H9 (cell line): ENCODE data around the gene ZNF562. TPM values are rescaled to one million over a fixed set of nuclear protein-coding genes. Genes with fewer than 3 reads are reported as not detected.

ENCODE experiments used
- DNase-seq: peaks from one replicate; pipeline ENCODE4 v3.0.0-alpha.2; 2017
- H2AFZ ChIP-seq: one replicate; pipeline ENCODE4 v1.6.1; 2013; ENCODE audit warnings: mild to moderate bottlenecking, low read length, control low read depth, moderate library complexity
- H2AK5ac ChIP-seq: 2 replicates; pipeline ENCODE4 v1.6.1; 2013; ENCODE audit warnings: low read length, control low read depth, mixed read lengths; ENCODE audit not compliant: insufficient read length
- H2BK120ac ChIP-seq: one replicate; pipeline ENCODE4 v1.6.1; 2013; ENCODE audit warnings: low read depth, mild to moderate bottlenecking, low read length, control low read depth, inconsistent platforms; ENCODE audit not compliant: poor library complexity, severe bottlenecking
- H2BK12ac ChIP-seq: 2 replicates; pipeline ENCODE4 v1.6.1; 2013; ENCODE audit warnings: low read length, control low read depth, mixed read lengths, low read depth; ENCODE audit not compliant: insufficient read length
- H2BK15ac ChIP-seq: 2 replicates; pipeline ENCODE4 v1.6.1; 2013; ENCODE audit warnings: low read depth, low read length, control low read depth
- H2BK20ac ChIP-seq: one replicate; pipeline ENCODE4 v1.6.1; 2013; ENCODE audit warnings: low read depth, mild to moderate bottlenecking, low read length, control low read depth, inconsistent platforms; ENCODE audit not compliant: poor library complexity, severe bottlenecking
- H2BK5ac ChIP-seq: 2 replicates; pipeline ENCODE4 v1.6.1; 2013; ENCODE audit warnings: low read length, control low read depth, mixed read lengths; ENCODE audit not compliant: insufficient read length
- H3K14ac ChIP-seq: 2 replicates; pipeline ENCODE4 v1.6.1; 2013; ENCODE audit warnings: low read length, control low read depth; ENCODE audit not compliant: insufficient read depth
- H3K18ac ChIP-seq: 2 replicates; pipeline ENCODE4 v1.6.1; 2013; ENCODE audit warnings: low read depth, mild to moderate bottlenecking, mixed read lengths, low read length, control low read depth; ENCODE audit not compliant: insufficient read length
- H3K23ac ChIP-seq: 2 replicates; pipeline ENCODE4 v1.6.1; 2013; ENCODE audit warnings: low read length, control low read depth, mixed read lengths, low read depth; ENCODE audit not compliant: insufficient read length
- H3K23me2 ChIP-seq: 2 replicates; pipeline ENCODE4 v1.6.1; 2013; ENCODE audit warnings: low read depth, mild to moderate bottlenecking, mixed read lengths, low read length, control low read depth; ENCODE audit not compliant: insufficient read length, poor library complexity, severe bottlenecking
- H3K27ac ChIP-seq: 2 replicates; pipeline ENCODE4 v1.5.1; 2013; ENCODE audit warnings: low read length, control low read depth, mixed read lengths, low read depth; ENCODE audit not compliant: insufficient read length
- H3K27me3 ChIP-seq: 2 replicates; pipeline ENCODE4 v1.6.1; 2013; ENCODE audit warnings: low read length, control low read depth, inconsistent platforms; ENCODE audit not compliant: insufficient read depth
- H3K4ac ChIP-seq: 2 replicates; pipeline ENCODE4 v1.6.1; 2013; ENCODE audit warnings: low read depth, mild to moderate bottlenecking, control low read depth, inconsistent platforms, low read length, moderate library complexity
- H3K4me1 ChIP-seq: 2 replicates; pipeline ENCODE4 v1.6.1; 2013; ENCODE audit warnings: low read length, control low read depth, inconsistent platforms; ENCODE audit not compliant: insufficient read depth
- H3K4me2 ChIP-seq: 2 replicates; pipeline ENCODE4 v1.6.1; 2013; ENCODE audit warnings: low read length, control low read depth, mixed read lengths; ENCODE audit not compliant: insufficient read length, insufficient read depth
- H3K56ac ChIP-seq: 2 replicates; pipeline ENCODE4 v1.6.1; 2013; ENCODE audit warnings: low read depth, mild to moderate bottlenecking, mixed read lengths, low read length, control low read depth; ENCODE audit not compliant: insufficient read length
- H3K79me1 ChIP-seq: 2 replicates; pipeline ENCODE4 v1.6.1; 2013; ENCODE audit warnings: low read depth, mild to moderate bottlenecking, moderate library complexity, low read length, control low read depth, inconsistent platforms; ENCODE audit not compliant: insufficient read depth, poor library complexity, severe bottlenecking
- H3K79me2 ChIP-seq: 2 replicates; pipeline ENCODE4 v1.6.1; 2013; ENCODE audit warnings: low read length, control low read depth, inconsistent platforms; ENCODE audit not compliant: insufficient read depth
- H3K9ac ChIP-seq: 2 replicates; pipeline ENCODE4 v1.6.1; 2013; ENCODE audit warnings: low read length, control low read depth, mixed read lengths; ENCODE audit not compliant: insufficient read length; ENCODE audit errors: extremely low read depth
- H3K9me3 ChIP-seq: one replicate; pipeline ENCODE4 v1.6.1; 2013; ENCODE audit warnings: low read depth, low read length, inconsistent platforms; ENCODE audit not compliant: control insufficient read depth
- H3T11ph ChIP-seq: one replicate; pipeline ENCODE4 v1.6.1; 2013; ENCODE audit warnings: mild to moderate bottlenecking, low read length, control low read depth, inconsistent platforms
- H4K20me1 ChIP-seq: one replicate; pipeline ENCODE4 v1.6.1; 2013; ENCODE audit not compliant: control insufficient read depth, insufficient read length, insufficient read depth
- H4K5ac ChIP-seq: 2 replicates; pipeline ENCODE4 v1.6.1; 2013; ENCODE audit warnings: low read depth, mild to moderate bottlenecking, mixed read lengths, low read length, control low read depth; ENCODE audit not compliant: insufficient read length
- H4K8ac ChIP-seq: replicated peaks from 2 replicates; pipeline ENCODE4 v1.6.1; 2013; ENCODE audit warnings: low read length, control low read depth, mixed read lengths, low read depth; ENCODE audit not compliant: insufficient read length
- H4K91ac ChIP-seq: 2 replicates; pipeline ENCODE4 v1.6.1; 2013; ENCODE audit warnings: low read depth, mild to moderate bottlenecking, moderate library complexity, mixed read lengths, low read length, control low read depth; ENCODE audit not compliant: insufficient read length
- H3K27ac Mint-ChIP-seq, 3 experiments: 2 replicates in 2 of 3; 3 replicates in 1 of 3; pipeline ENCODE4 v1.8.0; 2020 to 2021; ENCODE audit warnings: mixed read lengths in 3 of 3, mild to moderate bottlenecking in 1 of 3, moderate library complexity in 1 of 3
- H3K27me3 Mint-ChIP-seq: 2 replicates; pipeline ENCODE4 v1.8.0; 2021; ENCODE audit warnings: low read depth, mild to moderate bottlenecking, moderate library complexity, mixed read lengths
- H3K36me3 Mint-ChIP-seq, 3 experiments: 2 replicates in 2 of 3; 3 replicates in 1 of 3; pipeline ENCODE4 v1.8.0; 2020 to 2021; ENCODE audit warnings: low read depth in 3 of 3, mixed read lengths in 3 of 3; ENCODE audit not compliant: insufficient read depth in 1 of 3
- H3K4me1 Mint-ChIP-seq, 2 experiments: 2 replicates each; pipeline ENCODE4 v1.8.0; 2020; ENCODE audit warnings: mixed read lengths in 2 of 2
- H3K4me3 Mint-ChIP-seq, 2 experiments: 2 replicates in 1 of 2; 3 replicates in 1 of 2; pipeline ENCODE4 v1.8.0; 2020 to 2021; ENCODE audit warnings: mild to moderate bottlenecking in 2 of 2, mixed read lengths in 2 of 2, moderate library complexity in 1 of 2
- H3K9me3 Mint-ChIP-seq, 2 experiments: 2 replicates in 1 of 2; 3 replicates in 1 of 2; pipeline ENCODE4 v1.8.0; 2020; ENCODE audit warnings: mild to moderate bottlenecking in 2 of 2, mixed read lengths in 2 of 2, moderate library complexity in 1 of 2
- WGBS: extraction: QIAGEN DNeasy Blood & Tissue Kit; methylation state at CpG from one replicate; pipeline ENCODE4 v1.1.7; 2013; ENCODE audit warnings: missing lambda C conversion rate, low lambda C conversion rate, mixed read lengths; ENCODE audit not compliant: insufficient read length; ENCODE audit errors: extremely low coverage; 5-methylcytosine and 5-hydroxymethylcytosine counted together
- total RNA-seq: library from RNA; stranded (reverse); gene quantifications from 2 replicates; pipeline ENCODE4 v1.2.1, GENCODE V29; 2021
- TF ChIP-seq, protein P1 (sequence below): fragments of 200-600 bp; sonication (generic); conservative IDR thresholded peaks from 3 replicates; pipeline ENCODE4 v1.8.0; 2021; ENCODE audit warnings: antibody characterized with exemption, mild to moderate bottlenecking

Gene ZNF562
- total RNA-seq, 1 experiment from 2014 or later, result 15.7 TPM

DNA sequence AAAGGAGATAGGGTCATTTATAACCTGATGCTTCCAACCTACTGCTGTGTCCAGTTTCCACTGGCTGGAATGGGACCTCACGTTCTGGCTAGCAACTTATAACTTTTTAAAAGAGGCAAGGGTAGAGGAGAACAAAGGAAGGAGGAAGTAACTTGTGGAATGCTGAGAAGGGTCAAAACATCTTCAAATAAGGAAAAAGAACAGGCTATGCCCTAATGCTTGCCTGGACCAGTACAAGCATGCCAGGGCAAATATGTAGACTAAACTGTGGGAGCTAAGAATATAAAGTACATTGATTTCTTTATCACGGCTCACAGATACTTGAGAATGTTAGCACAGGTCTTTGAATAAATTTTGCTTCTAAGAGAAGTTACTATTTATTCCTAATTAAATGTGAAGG, 52.4 kb downstream of the ZNF562 start:
- no peaks in the 10 kb centered on the region for H3K27me3 Mint-ChIP-seq
- H3K9ac ChIP-seq, result peak overlapping the region; percentile 47
- H4K91ac ChIP-seq, result no peak overlapping the region
- no peak overlapping the region for H3K4ac ChIP-seq
- no peak overlapping the region for H2AFZ ChIP-seq
- H3K36me3 Mint-ChIP-seq, result peaks cover 19 to 29% (median 25%) of the 10 kb centered on the region in 3 experiments
- peaks cover 0 to 4% of the 10 kb centered on the region in 2 experiments; a peak in 1 of 5 replicates for H3K9me3 Mint-ChIP-seq
- H3K23me2 ChIP-seq, result peaks cover 5% of the 10 kb centered on the region
- H3K56ac ChIP-seq, result no peak overlapping the region
- peaks cover 6% of the 10 kb centered on the region for H3K79me1 ChIP-seq
- peak overlapping the region; percentile 52 to 74 for H3K4me3 Mint-ChIP-seq
- no peak overlapping the region for H3K23ac ChIP-seq
- H3K9me3 ChIP-seq, result no peaks in the 10 kb centered on the region
- no peak overlapping the region for H2BK120ac ChIP-seq
- no peak overlapping the region for H2BK15ac ChIP-seq
- DNase-seq, result no peak
- H3K4me1 ChIP-seq, result no peaks in the 10 kb centered on the region; the same call in 1 of the 2 replicates
- peak overlapping the region; percentile 62 for H3K4me2 ChIP-seq
- H3K27ac Mint-ChIP-seq, result peak overlapping the region; percentile 20 to 92 (median 87)
- H4K8ac ChIP-seq, result no peak overlapping the region
- H3K27me3 ChIP-seq, result no peaks in the 10 kb centered on the region; the same call in 1 of the 2 replicates
- H3K14ac ChIP-seq, result no peak overlapping the region
- H3T11ph ChIP-seq, result no peak overlapping the region
- no peak overlapping the region for H3K18ac ChIP-seq
- H4K20me1 ChIP-seq, result no peaks in the 10 kb centered on the region
- no peak overlapping the region for H2BK5ac ChIP-seq
- H3K27ac ChIP-seq, result no peak overlapping the region
- no CpG with 5 or more reads among the region's 2 CpGs for WGBS
- no peak overlapping the region for H4K5ac ChIP-seq
- H2AK5ac ChIP-seq, result no peak overlapping the region
- TF ChIP-seq, protein P1, sequence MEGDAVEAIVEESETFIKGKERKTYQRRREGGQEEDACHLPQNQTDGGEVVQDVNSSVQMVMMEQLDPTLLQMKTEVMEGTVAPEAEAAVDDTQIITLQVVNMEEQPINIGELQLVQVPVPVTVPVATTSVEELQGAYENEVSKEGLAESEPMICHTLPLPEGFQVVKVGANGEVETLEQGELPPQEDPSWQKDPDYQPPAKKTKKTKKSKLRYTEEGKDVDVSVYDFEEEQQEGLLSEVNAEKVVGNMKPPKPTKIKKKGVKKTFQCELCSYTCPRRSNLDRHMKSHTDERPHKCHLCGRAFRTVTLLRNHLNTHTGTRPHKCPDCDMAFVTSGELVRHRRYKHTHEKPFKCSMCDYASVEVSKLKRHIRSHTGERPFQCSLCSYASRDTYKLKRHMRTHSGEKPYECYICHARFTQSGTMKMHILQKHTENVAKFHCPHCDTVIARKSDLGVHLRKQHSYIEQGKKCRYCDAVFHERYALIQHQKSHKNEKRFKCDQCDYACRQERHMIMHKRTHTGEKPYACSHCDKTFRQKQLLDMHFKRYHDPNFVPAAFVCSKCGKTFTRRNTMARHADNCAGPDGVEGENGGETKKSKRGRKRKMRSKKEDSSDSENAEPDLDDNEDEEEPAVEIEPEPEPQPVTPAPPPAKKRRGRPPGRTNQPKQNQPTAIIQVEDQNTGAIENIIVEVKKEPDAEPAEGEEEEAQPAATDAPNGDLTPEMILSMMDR, result no peak
- H2BK20ac ChIP-seq, result no peak overlapping the region
- H2BK12ac ChIP-seq, result no peak overlapping the region
- H3K4me1 Mint-ChIP-seq, result peaks cover 20 to 23% of the 10 kb centered on the region in 2 experiments
- peaks cover 7% of the 10 kb centered on the region; the same call in 1 of the 2 replicates for H3K79me2 ChIP-seq
